ENCODE data around the gene SDK2.

SDK2 gene

GRCh38 chr17:73639932-73640331 lies 4.3 kb downstream of the SDK2 start:
- no peak overlapping the region for H3K27ac ChIP-seq (replicated peaks)
- H3K4me3 ChIP-seq (replicated peaks; ENCODE audit: insufficient read depth, low read length): no peak overlapping the region
- no peak for TF ChIP-seq POLR2AphosphoS5 (IDR thresholded peaks at IDR 0.05; ENCODE audit: low read depth)
- TF ChIP-seq REST (IDR thresholded peaks at IDR 0.05; ENCODE audit: insufficient replicate concordance, low read depth): no peak
- TF ChIP-seq GABPA (IDR thresholded peaks at IDR 0.05; ENCODE audit: low read depth): no peak
- no peak for TF ChIP-seq SPI1 (IDR thresholded peaks at IDR 0.05; ENCODE audit: borderline replicate concordance, low read depth)
- TF ChIP-seq, protein P1, sequence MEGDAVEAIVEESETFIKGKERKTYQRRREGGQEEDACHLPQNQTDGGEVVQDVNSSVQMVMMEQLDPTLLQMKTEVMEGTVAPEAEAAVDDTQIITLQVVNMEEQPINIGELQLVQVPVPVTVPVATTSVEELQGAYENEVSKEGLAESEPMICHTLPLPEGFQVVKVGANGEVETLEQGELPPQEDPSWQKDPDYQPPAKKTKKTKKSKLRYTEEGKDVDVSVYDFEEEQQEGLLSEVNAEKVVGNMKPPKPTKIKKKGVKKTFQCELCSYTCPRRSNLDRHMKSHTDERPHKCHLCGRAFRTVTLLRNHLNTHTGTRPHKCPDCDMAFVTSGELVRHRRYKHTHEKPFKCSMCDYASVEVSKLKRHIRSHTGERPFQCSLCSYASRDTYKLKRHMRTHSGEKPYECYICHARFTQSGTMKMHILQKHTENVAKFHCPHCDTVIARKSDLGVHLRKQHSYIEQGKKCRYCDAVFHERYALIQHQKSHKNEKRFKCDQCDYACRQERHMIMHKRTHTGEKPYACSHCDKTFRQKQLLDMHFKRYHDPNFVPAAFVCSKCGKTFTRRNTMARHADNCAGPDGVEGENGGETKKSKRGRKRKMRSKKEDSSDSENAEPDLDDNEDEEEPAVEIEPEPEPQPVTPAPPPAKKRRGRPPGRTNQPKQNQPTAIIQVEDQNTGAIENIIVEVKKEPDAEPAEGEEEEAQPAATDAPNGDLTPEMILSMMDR (IDR thresholded peaks at IDR 0.05; ENCODE audit: insufficient read depth, low read length): no peak
- no peak for DNase-seq (ENCODE audit: low read depth in 1 of 2, low spot score in 1 of 2)
- peaks cover 6% of the 10 kb centered on the region for H3K27me3 ChIP-seq (ENCODE audit: insufficient read depth, poor library complexity, severe bottlenecking)

GRCh38 chr17:73639322-73639721 lies 4.9 kb downstream of the SDK2 start:
- H3K27me3 ChIP-seq (ENCODE audit: insufficient read depth, poor library complexity, severe bottlenecking): peaks cover 5% of the 10 kb centered on the region
- TF ChIP-seq POLR2AphosphoS5 (IDR thresholded peaks at IDR 0.05; ENCODE audit: low read depth): no peak
- TF ChIP-seq GABPA (IDR thresholded peaks at IDR 0.05; ENCODE audit: low read depth): no peak
- TF ChIP-seq REST (IDR thresholded peaks at IDR 0.05; ENCODE audit: insufficient replicate concordance, low read depth): no peak
- TF ChIP-seq, protein P1 (IDR thresholded peaks at IDR 0.05; ENCODE audit: insufficient read depth, low read length): no peak
- no peak for TF ChIP-seq SPI1 (IDR thresholded peaks at IDR 0.05; ENCODE audit: borderline replicate concordance, low read depth)
- no peak overlapping the region for H3K4me3 ChIP-seq (replicated peaks; ENCODE audit: insufficient read depth, low read length)
- DNase-seq (ENCODE audit: low read depth in 1 of 2, low spot score in 1 of 2): no peak
- no peak overlapping the region for H3K27ac ChIP-seq (replicated peaks)

DNA sequence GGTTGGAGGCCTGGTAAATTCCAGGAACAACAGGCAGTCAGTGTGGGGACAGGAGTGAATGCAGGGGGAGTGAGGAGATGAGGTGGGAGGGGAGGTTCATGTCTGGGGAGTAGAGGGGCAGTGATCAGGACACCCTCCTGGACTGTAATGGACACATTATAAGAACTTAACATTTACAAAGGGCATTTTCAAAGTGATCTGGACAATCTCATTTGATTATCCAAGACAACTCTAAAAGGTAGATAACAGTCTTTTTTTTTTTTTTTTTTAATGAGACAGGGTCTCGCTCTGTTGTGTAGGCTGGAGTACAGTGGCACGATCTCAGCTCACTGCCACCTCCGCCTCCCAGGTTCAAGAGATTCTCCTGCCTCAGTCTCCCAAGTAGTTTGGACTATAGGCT lies 5.7 kb downstream of the SDK2 start:
- H3K27ac ChIP-seq (replicated peaks): no peak overlapping the region
- peaks cover 3% of the 10 kb centered on the region for H3K27me3 ChIP-seq (ENCODE audit: insufficient read depth, poor library complexity, severe bottlenecking)
- no peak overlapping the region for H3K4me3 ChIP-seq (replicated peaks; ENCODE audit: insufficient read depth, low read length)
- DNase-seq (ENCODE audit: low read depth in 1 of 2, low spot score in 1 of 2): no peak
- TF ChIP-seq SPI1 (IDR thresholded peaks at IDR 0.05; ENCODE audit: borderline replicate concordance, low read depth) (no peak), REST (IDR thresholded peaks at IDR 0.05; ENCODE audit: insufficient replicate concordance, low read depth) (no peak), POLR2AphosphoS5 (IDR thresholded peaks at IDR 0.05; ENCODE audit: low read depth) (no peak), GABPA (IDR thresholded peaks at IDR 0.05; ENCODE audit: low read depth) (no peak)
- TF ChIP-seq, protein P1 (IDR thresholded peaks at IDR 0.05; ENCODE audit: insufficient read depth, low read length): no peak
